Liver (tissue), 3 donors: ENCODE measurements around the gene CDH18.

Experiments used
- EGR1 ChIP-seq, 2 donors: IDR thresholded peaks; 2 replicates each; pipeline ENCODE4 v1.6.1; 2016 to 2018; ENCODE audit warnings: antibody characterized with exemption in 2 of 2, low read depth in 2 of 2
- FOXA1 ChIP-seq: IDR thresholded peaks from 2 replicates; pipeline ENCODE4 v1.6.1; 2016; ENCODE audit warnings: antibody characterized with exemption
- GABPA ChIP-seq, 2 donors: IDR thresholded peaks in 1 of 2; conservative IDR thresholded peaks in 1 of 2; 2 replicates each; pipeline ENCODE4 v1.6.1; 2016; ENCODE audit warnings: antibody characterized with exemption in 2 of 2, mild to moderate bottlenecking in 1 of 2, moderate library complexity in 1 of 2
- HNF4G ChIP-seq: IDR thresholded peaks from 2 replicates; pipeline ENCODE4 v1.6.1; 2016; ENCODE audit warnings: antibody characterized with exemption
- JUND ChIP-seq, 2 donors: IDR thresholded peaks; 2 replicates each; pipeline ENCODE4 v1.6.1; 2016; ENCODE audit warnings: antibody characterized with exemption in 2 of 2
- RAD21 ChIP-seq, 2 donors: IDR thresholded peaks; 2 replicates each; pipeline ENCODE4 v1.6.1; 2016; ENCODE audit warnings: antibody characterized with exemption in 2 of 2, mild to moderate bottlenecking in 2 of 2
- RXRA ChIP-seq, 2 donors: IDR thresholded peaks; 2 replicates each; pipeline ENCODE4 v1.6.1; 2017 to 2018; ENCODE audit warnings: antibody characterized with exemption in 2 of 2, mild to moderate bottlenecking in 1 of 2
- TAF1 ChIP-seq: conservative IDR thresholded peaks from 2 replicates; pipeline ENCODE4 v1.6.1; 2016; ENCODE audit warnings: antibody characterized with exemption, mild to moderate bottlenecking
- YY1 ChIP-seq: IDR thresholded peaks from 2 replicates; pipeline ENCODE4 v1.6.1; 2016; ENCODE audit warnings: antibody characterized with exemption, mild to moderate bottlenecking
- TF ChIP-seq, protein P1 (sequence below): fragments of 150-350 bp; IDR thresholded peaks from 2 replicates; pipeline ENCODE4 v1.5.1; 2017; ENCODE audit warnings: improper control_type of control experiment, low read depth, low read length; ENCODE audit not compliant: missing input control
- TF ChIP-seq, protein P2 (sequence below): IDR thresholded peaks from 2 replicates; pipeline ENCODE4 v1.6.1; 2016; ENCODE audit warnings: antibody characterized with exemption
- TF ChIP-seq, protein P3 (sequence below): IDR thresholded peaks from 2 replicates; pipeline ENCODE4 v1.6.1; 2016; ENCODE audit warnings: antibody characterized with exemption, mild to moderate bottlenecking
- donor health status: healthy.
- donor health status: healthy.

DNA sequence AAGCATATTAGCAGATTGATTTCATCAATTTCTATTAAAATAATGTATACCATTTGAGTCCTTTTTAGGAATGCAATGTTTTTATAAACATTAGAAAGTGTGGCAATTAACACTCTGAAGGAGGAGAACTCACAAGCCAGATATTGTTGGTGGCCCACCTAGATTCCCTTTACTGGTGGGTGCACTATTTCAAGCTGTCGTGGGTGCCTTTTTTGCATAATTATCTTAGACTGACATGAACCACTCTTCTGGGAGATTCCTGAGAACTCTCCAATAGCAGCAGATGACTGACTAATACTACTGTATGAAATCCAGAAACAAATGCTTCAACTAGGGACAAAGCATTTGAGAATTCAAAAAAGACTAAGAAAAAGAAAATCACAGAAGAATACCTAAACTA lies 526.0 kb downstream of the CDH18 start:
- TF ChIP-seq, protein P1, sequence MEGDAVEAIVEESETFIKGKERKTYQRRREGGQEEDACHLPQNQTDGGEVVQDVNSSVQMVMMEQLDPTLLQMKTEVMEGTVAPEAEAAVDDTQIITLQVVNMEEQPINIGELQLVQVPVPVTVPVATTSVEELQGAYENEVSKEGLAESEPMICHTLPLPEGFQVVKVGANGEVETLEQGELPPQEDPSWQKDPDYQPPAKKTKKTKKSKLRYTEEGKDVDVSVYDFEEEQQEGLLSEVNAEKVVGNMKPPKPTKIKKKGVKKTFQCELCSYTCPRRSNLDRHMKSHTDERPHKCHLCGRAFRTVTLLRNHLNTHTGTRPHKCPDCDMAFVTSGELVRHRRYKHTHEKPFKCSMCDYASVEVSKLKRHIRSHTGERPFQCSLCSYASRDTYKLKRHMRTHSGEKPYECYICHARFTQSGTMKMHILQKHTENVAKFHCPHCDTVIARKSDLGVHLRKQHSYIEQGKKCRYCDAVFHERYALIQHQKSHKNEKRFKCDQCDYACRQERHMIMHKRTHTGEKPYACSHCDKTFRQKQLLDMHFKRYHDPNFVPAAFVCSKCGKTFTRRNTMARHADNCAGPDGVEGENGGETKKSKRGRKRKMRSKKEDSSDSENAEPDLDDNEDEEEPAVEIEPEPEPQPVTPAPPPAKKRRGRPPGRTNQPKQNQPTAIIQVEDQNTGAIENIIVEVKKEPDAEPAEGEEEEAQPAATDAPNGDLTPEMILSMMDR = no peak
- no peak for TF ChIP-seq FOXA1
- TF ChIP-seq YY1 = no peak
- TF ChIP-seq JUND (IDR thresholded peaks at IDR 0.05) = no peak
- TF ChIP-seq TAF1 = no peak
- no peak for TF ChIP-seq GABPA (IDR thresholded peaks at IDR 0.05 in 1 of 2, conservative IDR thresholded peaks at IDR 0.05 in 1 of 2)
- TF ChIP-seq, protein P2, sequence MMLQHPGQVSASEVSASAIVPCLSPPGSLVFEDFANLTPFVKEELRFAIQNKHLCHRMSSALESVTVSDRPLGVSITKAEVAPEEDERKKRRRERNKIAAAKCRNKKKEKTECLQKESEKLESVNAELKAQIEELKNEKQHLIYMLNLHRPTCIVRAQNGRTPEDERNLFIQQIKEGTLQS = no peak
- TF ChIP-seq EGR1 (IDR thresholded peaks at IDR 0.05; ENCODE audit: low read depth in 2 of 2) = no peak
- TF ChIP-seq, protein P3, sequence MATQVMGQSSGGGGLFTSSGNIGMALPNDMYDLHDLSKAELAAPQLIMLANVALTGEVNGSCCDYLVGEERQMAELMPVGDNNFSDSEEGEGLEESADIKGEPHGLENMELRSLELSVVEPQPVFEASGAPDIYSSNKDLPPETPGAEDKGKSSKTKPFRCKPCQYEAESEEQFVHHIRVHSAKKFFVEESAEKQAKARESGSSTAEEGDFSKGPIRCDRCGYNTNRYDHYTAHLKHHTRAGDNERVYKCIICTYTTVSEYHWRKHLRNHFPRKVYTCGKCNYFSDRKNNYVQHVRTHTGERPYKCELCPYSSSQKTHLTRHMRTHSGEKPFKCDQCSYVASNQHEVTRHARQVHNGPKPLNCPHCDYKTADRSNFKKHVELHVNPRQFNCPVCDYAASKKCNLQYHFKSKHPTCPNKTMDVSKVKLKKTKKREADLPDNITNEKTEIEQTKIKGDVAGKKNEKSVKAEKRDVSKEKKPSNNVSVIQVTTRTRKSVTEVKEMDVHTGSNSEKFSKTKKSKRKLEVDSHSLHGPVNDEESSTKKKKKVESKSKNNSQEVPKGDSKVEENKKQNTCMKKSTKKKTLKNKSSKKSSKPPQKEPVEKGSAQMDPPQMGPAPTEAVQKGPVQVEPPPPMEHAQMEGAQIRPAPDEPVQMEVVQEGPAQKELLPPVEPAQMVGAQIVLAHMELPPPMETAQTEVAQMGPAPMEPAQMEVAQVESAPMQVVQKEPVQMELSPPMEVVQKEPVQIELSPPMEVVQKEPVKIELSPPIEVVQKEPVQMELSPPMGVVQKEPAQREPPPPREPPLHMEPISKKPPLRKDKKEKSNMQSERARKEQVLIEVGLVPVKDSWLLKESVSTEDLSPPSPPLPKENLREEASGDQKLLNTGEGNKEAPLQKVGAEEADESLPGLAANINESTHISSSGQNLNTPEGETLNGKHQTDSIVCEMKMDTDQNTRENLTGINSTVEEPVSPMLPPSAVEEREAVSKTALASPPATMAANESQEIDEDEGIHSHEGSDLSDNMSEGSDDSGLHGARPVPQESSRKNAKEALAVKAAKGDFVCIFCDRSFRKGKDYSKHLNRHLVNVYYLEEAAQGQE = no peak
- TF ChIP-seq RAD21 (IDR thresholded peaks at IDR 0.05) = no peak
- no peak for TF ChIP-seq HNF4G
- no peak for TF ChIP-seq RXRA (IDR thresholded peaks at IDR 0.05)
